HEK293 (cell line): Measurements from ENCODE around the gene COL5A1.

ENCODE experiments used
- CTCF ChIA-PET: fragments of 350-600 bp; formaldehyde crosslinking; extraction: SDS; loops from one replicate; lab custom pipeline; 2021; ENCODE audit warnings: antibody characterized with exemption; lab: Yijun Ruan, JAX
- POLR2A ChIA-PET: fragments of 300-600 bp; formaldehyde crosslinking; extraction: SDS; loops from one replicate; lab custom pipeline; 2020; ENCODE audit warnings: antibody characterized with exemption, inconsistent platforms; lab: Yijun Ruan, JAX
- H3K27ac ChIP-seq: fragments of 200-500 bp; sonication (Bioruptor generic); 2 replicates; pipeline ENCODE4 v1.5.1; 2014; ENCODE audit warnings: low read depth, low read length, control low read depth, inconsistent platforms; ENCODE audit errors: extremely low read depth
- H3K36me3 ChIP-seq, 2 experiments: fragments of 200-500 bp in 1 of 2; sonication (Bioruptor generic) in 1 of 2; 1 replicate in 1 of 2; 2 replicates in 1 of 2; pipeline ENCODE4 v1.5.1; 2014 to 2017; ENCODE audit warnings: inconsistent platforms in 2 of 2, low read length in 2 of 2; ENCODE audit not compliant: control insufficient read depth in 2 of 2, insufficient read depth in 1 of 2
- H3K4me1 ChIP-seq: fragments of 200-500 bp; sonication (Bioruptor generic); 2 replicates; pipeline ENCODE4 v1.5.1; 2014; ENCODE audit warnings: mild to moderate bottlenecking, low read length, inconsistent platforms; ENCODE audit not compliant: control insufficient read depth, insufficient read depth
- H3K4me3 ChIP-seq: 2 replicates; pipeline ENCODE4 v1.5.1; 2011; ENCODE audit warnings: low read depth, mild to moderate bottlenecking, control low read depth, low read length, moderate library complexity
- H3K9me3 ChIP-seq: fragments of 200-500 bp; sonication (Bioruptor generic); 2 replicates; pipeline ENCODE4 v1.5.1; 2014; ENCODE audit warnings: low read depth, low read length, inconsistent platforms; ENCODE audit not compliant: control insufficient read depth, insufficient read depth
- BCL11A ChIP-seq: fragments of 450-650 bp; formaldehyde crosslinking; IDR thresholded peaks from 2 replicates; pipeline ENCODE4 v1.5.1; 2016; ENCODE audit warnings: low read depth, missing biosample characterization, missing genetic modification characterization
- CTCF ChIP-seq: fragments of 450-650 bp; formaldehyde crosslinking; IDR thresholded peaks from 2 replicates; pipeline ENCODE4 v1.5.1; 2016; ENCODE audit warnings: missing biosample characterization, missing genetic modification characterization
- GLIS1 ChIP-seq: fragments of 450-650 bp; formaldehyde crosslinking; IDR thresholded peaks from 2 replicates; pipeline ENCODE4 v1.5.1; 2016; ENCODE audit warnings: missing biosample characterization, missing genetic modification characterization
- GLIS2 ChIP-seq: fragments of 450-650 bp; formaldehyde crosslinking; IDR thresholded peaks from 2 replicates; pipeline ENCODE4 v1.5.1; 2016; ENCODE audit warnings: missing biosample characterization, missing genetic modification characterization
- HOXC10 ChIP-seq: sonication (generic); formaldehyde crosslinking; IDR thresholded peaks from 2 replicates; pipeline ENCODE4 v1.8.1; 2023; ENCODE audit warnings: mild to moderate bottlenecking, missing genetic modification reagents
- HOXD13 ChIP-seq: sonication (generic); formaldehyde crosslinking; IDR thresholded peaks from 2 replicates; pipeline ENCODE4 v1.8.0; 2022; ENCODE audit warnings: missing genetic modification reagents, borderline replicate concordance
- SETDB1 ChIP-seq: IDR thresholded peaks from one replicate; pipeline ENCODE4 v1.6.1; 2017; ENCODE audit warnings: mild to moderate bottlenecking, low read length, moderate library complexity, mixed read lengths; ENCODE audit not compliant: insufficient read length
- TRIM28 ChIP-seq: IDR thresholded peaks from 2 replicates; pipeline ENCODE4 v1.6.1; 2011; ENCODE audit warnings: low read length, control low read depth, borderline replicate concordance
- ZBTB17 ChIP-seq: fragments of 450-650 bp; formaldehyde crosslinking; IDR thresholded peaks from 2 replicates; pipeline ENCODE4 v1.5.1; 2016; ENCODE audit warnings: missing biosample characterization, missing genetic modification characterization
- ZIC2 ChIP-seq: fragments of 450-650 bp; formaldehyde crosslinking; IDR thresholded peaks from 2 replicates; pipeline ENCODE4 v1.5.1; 2016; ENCODE audit warnings: missing biosample characterization, missing genetic modification characterization
- ZNF112 ChIP-seq: fragments of 450-650 bp; formaldehyde crosslinking; IDR thresholded peaks from 2 replicates; pipeline ENCODE4 v1.5.0; 2017; ENCODE audit warnings: missing biosample characterization, missing genetic modification characterization
- ZNF148 ChIP-seq: fragments of 450-650 bp; formaldehyde crosslinking; IDR thresholded peaks from 2 replicates; pipeline ENCODE4 v1.5.0; 2017; ENCODE audit warnings: missing biosample characterization, missing genetic modification characterization, borderline replicate concordance
- ZNF155 ChIP-seq: fragments of 450-650 bp; formaldehyde crosslinking; IDR thresholded peaks from 2 replicates; pipeline ENCODE4 v1.5.1; 2016; ENCODE audit warnings: missing biosample characterization, missing genetic modification characterization
- ZNF157 ChIP-seq: fragments of 450-650 bp; formaldehyde crosslinking; IDR thresholded peaks from 2 replicates; pipeline ENCODE4 v1.5.1; 2016; ENCODE audit warnings: missing biosample characterization, missing genetic modification characterization
- ZNF223 ChIP-seq: fragments of 450-650 bp; formaldehyde crosslinking; IDR thresholded peaks from 2 replicates; pipeline ENCODE4 v1.5.1; 2016; ENCODE audit warnings: missing biosample characterization, missing genetic modification characterization
- ZNF248 ChIP-seq: fragments of 450-650 bp; formaldehyde crosslinking; IDR thresholded peaks from 2 replicates; pipeline ENCODE4 v1.5.1; 2017; ENCODE audit warnings: missing biosample characterization, missing genetic modification characterization
- ZNF501 ChIP-seq: fragments of 450-650 bp; formaldehyde crosslinking; IDR thresholded peaks from 2 replicates; pipeline ENCODE4 v1.5.1; 2016; ENCODE audit warnings: missing biosample characterization, missing genetic modification characterization
- ZNF514 ChIP-seq: fragments of 450-650 bp; formaldehyde crosslinking; IDR thresholded peaks from 2 replicates; pipeline ENCODE4 v1.5.1; 2016; ENCODE audit warnings: missing biosample characterization, missing genetic modification characterization
- ZNF600 ChIP-seq: fragments of 450-650 bp; formaldehyde crosslinking; IDR thresholded peaks from 2 replicates; pipeline ENCODE4 v1.5.1; 2016; ENCODE audit warnings: missing biosample characterization, missing genetic modification characterization
- ZNF654 ChIP-seq: fragments of 450-650 bp; formaldehyde crosslinking; IDR thresholded peaks from 2 replicates; pipeline ENCODE4 v1.5.1; 2016; ENCODE audit warnings: low read depth, missing biosample characterization, missing genetic modification characterization
- ZNF660 ChIP-seq: fragments of 450-650 bp; IDR thresholded peaks from 2 replicates; pipeline ENCODE4 v1.5.1; 2018; ENCODE audit warnings: missing biosample characterization, mild to moderate bottlenecking, missing genetic modification characterization
- ZNF777 ChIP-seq: fragments of 450-650 bp; formaldehyde crosslinking; IDR thresholded peaks from 2 replicates; pipeline ENCODE4 v1.5.1; 2017; ENCODE audit warnings: missing biosample characterization, missing genetic modification characterization, borderline replicate concordance
- ZSCAN30 ChIP-seq: fragments of 450-650 bp; IDR thresholded peaks from 2 replicates; pipeline ENCODE4 v1.5.1; 2018; ENCODE audit warnings: missing biosample characterization, mild to moderate bottlenecking, missing genetic modification characterization, moderate library complexity
- TF ChIP-seq, protein P1 (sequence below): fragments of 450-650 bp; formaldehyde crosslinking; IDR thresholded peaks from 2 replicates; pipeline ENCODE4 v1.5.1; 2016; ENCODE audit warnings: missing biosample characterization, missing genetic modification characterization
- TF ChIP-seq, protein P2 (sequence below): fragments of 450-650 bp; formaldehyde crosslinking; IDR thresholded peaks from 2 replicates; pipeline ENCODE4 v1.5.1; 2017; ENCODE audit warnings: missing biosample characterization, missing genetic modification characterization

Gene COL5A1

GRCh38 chr9:134698587-134699342, 57.2 kb downstream of the COL5A1 start:
- H3K9me3 ChIP-seq = no peaks in the 10 kb centered on the region
- H3K36me3 ChIP-seq = no peaks in the 10 kb centered on the region
- H3K27ac ChIP-seq = no peak overlapping the region
- no peaks in the 10 kb centered on the region for H3K4me1 ChIP-seq
- POLR2A ChIA-PET = no interaction called here
- no peak overlapping the region for H3K4me3 ChIP-seq
- CTCF ChIA-PET = interaction anchor here (0.6 to 2.8 kb wide), 28 partner anchors 8 to 714 kb away, joined by 3 to 35 read pairs (median 4); no protein-coding TSS in a partner anchor
- TF ChIP-seq GLIS2 (tag by site-specific recombination) (peak; percentile 50), ZNF600 (tag by site-specific recombination) (peak; percentile 60), TRIM28 (no peak), ZNF155 (no peak), HOXC10 (CRISPR knock-in tag) (no peak), GLIS1 (tag by site-specific recombination) (peak; percentile 36; the same call in 1 of the 2 replicates), ZIC2 (tag by site-specific recombination) (peak; percentile 6; the same call in 1 of the 2 replicates), CTCF (tag by site-specific recombination) (peak; percentile 91; the same call in 1 of the 2 replicates), SETDB1 (no peak), ZNF157 (tag by site-specific recombination) (no peak), ZNF660 (tag by site-specific recombination) (0 out of 2 replicates have a peak, but pooled peaks have one; percentile 18), ZNF654 (peak; percentile 93), HOXD13 (CRISPR knock-in tag) (no peak), BCL11A (tag by site-specific recombination) (peak; percentile 60; the same call in 1 of the 2 replicates), ZNF501 (tag by site-specific recombination) (no peak)
- TF ChIP-seq, protein P1, sequence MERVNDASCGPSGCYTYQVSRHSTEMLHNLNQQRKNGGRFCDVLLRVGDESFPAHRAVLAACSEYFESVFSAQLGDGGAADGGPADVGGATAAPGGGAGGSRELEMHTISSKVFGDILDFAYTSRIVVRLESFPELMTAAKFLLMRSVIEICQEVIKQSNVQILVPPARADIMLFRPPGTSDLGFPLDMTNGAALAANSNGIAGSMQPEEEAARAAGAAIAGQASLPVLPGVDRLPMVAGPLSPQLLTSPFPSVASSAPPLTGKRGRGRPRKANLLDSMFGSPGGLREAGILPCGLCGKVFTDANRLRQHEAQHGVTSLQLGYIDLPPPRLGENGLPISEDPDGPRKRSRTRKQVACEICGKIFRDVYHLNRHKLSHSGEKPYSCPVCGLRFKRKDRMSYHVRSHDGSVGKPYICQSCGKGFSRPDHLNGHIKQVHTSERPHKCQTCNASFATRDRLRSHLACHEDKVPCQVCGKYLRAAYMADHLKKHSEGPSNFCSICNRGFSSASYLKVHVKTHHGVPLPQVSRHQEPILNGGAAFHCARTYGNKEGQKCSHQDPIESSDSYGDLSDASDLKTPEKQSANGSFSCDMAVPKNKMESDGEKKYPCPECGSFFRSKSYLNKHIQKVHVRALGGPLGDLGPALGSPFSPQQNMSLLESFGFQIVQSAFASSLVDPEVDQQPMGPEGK (tag by site-specific recombination) = peak; percentile 44; the same call in 1 of the 2 replicates

GRCh38 chr9:134699343-134699740, 57.7 kb downstream of the COL5A1 start:
- Histone ChIP-seq H3K27ac (no peak overlapping the region), H3K4me1 (no peaks in the 10 kb centered on the region), H3K9me3 (no peaks in the 10 kb centered on the region), H3K4me3 (no peak overlapping the region), H3K36me3 (no peaks in the 10 kb centered on the region)
- ChIA-PET CTCF (interaction anchor here (0.6 to 1.4 kb wide), 8 partner anchors 22 to 251 kb away, joined by 3 to 12 read pairs (median 3); no protein-coding TSS in a partner anchor), POLR2A (no interaction called here)
- TF ChIP-seq HOXD13 (CRISPR knock-in tag) (no peak), ZNF514 (tag by site-specific recombination) (no peak), ZSCAN30 (tag by site-specific recombination) (no peak), ZNF777 (tag by site-specific recombination) (no peak), ZNF112 (no peak), ZBTB17 (tag by site-specific recombination) (no peak), ZNF248 (tag by site-specific recombination) (no peak), GLIS2 (tag by site-specific recombination) (no peak), ZNF501 (tag by site-specific recombination) (no peak), ZNF148 (tag by site-specific recombination) (no peak), ZNF223 (tag by site-specific recombination) (no peak)
- TF ChIP-seq, protein P2, sequence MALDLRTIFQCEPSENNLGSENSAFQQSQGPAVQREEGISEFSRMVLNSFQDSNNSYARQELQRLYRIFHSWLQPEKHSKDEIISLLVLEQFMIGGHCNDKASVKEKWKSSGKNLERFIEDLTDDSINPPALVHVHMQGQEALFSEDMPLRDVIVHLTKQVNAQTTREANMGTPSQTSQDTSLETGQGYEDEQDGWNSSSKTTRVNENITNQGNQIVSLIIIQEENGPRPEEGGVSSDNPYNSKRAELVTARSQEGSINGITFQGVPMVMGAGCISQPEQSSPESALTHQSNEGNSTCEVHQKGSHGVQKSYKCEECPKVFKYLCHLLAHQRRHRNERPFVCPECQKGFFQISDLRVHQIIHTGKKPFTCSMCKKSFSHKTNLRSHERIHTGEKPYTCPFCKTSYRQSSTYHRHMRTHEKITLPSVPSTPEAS (tag by site-specific recombination) = no peak
